Measurements from ENCODE around the gene TUBB1. TPM values are rescaled to one million over a fixed set of nuclear protein-coding genes. Genes with fewer than 3 reads are reported as not detected.

The TUBB1 gene
- total and polyA plus RNA-seq, 2 of the 13 experiments (the other 11 are each of a cell fraction or from before 2014, with no cell fraction given): 0.11 to 57.6 TPM

GRCh38 chr20:59010995-59011873 is 8.0 kb upstream of the TUBB1 start (continued):
- TF ChIP-seq ZNF703 (CRISPR knock-in tag; IDR thresholded peaks at IDR 0.05; ENCODE audit: borderline replicate concordance): no peak
- TF ChIP-seq MIXL1 (CRISPR knock-in tag; IDR thresholded peaks at IDR 0.05): no peak
- peak; percentile 63 for TF ChIP-seq ZNF687 (CRISPR knock-in tag; IDR thresholded peaks at IDR 0.05)
- TF ChIP-seq, protein P1, sequence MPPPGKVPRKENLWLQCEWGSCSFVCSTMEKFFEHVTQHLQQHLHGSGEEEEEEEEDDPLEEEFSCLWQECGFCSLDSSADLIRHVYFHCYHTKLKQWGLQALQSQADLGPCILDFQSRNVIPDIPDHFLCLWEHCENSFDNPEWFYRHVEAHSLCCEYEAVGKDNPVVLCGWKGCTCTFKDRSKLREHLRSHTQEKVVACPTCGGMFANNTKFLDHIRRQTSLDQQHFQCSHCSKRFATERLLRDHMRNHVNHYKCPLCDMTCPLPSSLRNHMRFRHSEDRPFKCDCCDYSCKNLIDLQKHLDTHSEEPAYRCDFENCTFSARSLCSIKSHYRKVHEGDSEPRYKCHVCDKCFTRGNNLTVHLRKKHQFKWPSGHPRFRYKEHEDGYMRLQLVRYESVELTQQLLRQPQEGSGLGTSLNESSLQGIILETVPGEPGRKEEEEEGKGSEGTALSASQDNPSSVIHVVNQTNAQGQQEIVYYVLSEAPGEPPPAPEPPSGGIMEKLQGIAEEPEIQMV (CRISPR knock-in tag; IDR thresholded peaks at IDR 0.05; ENCODE audit: low read depth): 0 out of 2 replicates have a peak, but pooled peaks have one; percentile 18
- TF ChIP-seq SALL1 (CRISPR knock-in tag; IDR thresholded peaks at IDR 0.05): peak; percentile 31; the same call in 1 of the 2 replicates
- TF ChIP-seq ZBTB43 (CRISPR knock-in tag; conservative IDR thresholded peaks at IDR 0.05): no peak
